Measurements from ENCODE around the gene EIF4E3. TPM values are rescaled to one million over a fixed set of nuclear protein-coding genes. Genes with fewer than 3 reads are reported as not detected.

Gene EIF4E3
- total RNA-seq, 1 experiment from 2014 or later: 10.9 TPM

DNA sequence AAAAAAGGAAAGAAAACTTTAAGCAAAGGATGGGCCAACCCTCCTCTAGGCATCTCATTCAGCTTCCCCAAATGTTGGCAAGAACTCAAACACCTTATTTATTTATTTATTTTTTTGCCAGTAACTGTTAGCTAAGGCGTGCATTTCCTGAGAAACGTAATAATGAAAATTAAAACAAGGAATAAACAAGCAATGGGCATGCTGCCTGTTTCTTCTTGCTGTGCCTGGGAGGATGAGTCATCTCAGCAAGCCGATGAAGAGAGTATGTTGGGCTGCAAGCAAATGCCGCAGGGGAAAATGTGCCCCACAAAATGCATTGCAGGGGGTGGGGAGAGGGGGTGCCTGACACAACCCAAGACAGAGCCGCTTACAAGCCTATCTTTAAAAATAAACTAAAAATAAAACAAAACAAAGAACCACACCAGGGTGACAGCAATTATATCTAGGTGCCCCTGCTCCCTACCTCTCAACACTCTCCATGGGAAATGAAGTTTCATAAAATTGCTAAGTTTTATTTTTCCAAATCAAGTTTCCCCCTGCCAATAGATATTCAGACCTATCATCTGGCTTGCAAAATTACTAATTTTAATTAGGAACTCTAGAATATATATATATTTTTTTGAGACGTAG lies 40.3 kb downstream of the EIF4E3 start:
- TF ChIP-seq, protein P1, sequence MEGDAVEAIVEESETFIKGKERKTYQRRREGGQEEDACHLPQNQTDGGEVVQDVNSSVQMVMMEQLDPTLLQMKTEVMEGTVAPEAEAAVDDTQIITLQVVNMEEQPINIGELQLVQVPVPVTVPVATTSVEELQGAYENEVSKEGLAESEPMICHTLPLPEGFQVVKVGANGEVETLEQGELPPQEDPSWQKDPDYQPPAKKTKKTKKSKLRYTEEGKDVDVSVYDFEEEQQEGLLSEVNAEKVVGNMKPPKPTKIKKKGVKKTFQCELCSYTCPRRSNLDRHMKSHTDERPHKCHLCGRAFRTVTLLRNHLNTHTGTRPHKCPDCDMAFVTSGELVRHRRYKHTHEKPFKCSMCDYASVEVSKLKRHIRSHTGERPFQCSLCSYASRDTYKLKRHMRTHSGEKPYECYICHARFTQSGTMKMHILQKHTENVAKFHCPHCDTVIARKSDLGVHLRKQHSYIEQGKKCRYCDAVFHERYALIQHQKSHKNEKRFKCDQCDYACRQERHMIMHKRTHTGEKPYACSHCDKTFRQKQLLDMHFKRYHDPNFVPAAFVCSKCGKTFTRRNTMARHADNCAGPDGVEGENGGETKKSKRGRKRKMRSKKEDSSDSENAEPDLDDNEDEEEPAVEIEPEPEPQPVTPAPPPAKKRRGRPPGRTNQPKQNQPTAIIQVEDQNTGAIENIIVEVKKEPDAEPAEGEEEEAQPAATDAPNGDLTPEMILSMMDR (IDR thresholded peaks at IDR 0.05; ENCODE audit: unreplicated experiment): no peak
- no peaks in the 10 kb centered on the region for H3K27me3 Mint-ChIP-seq (ENCODE audit: unreplicated experiment)
- no peak overlapping the region for H3K4me3 Mint-ChIP-seq (ENCODE audit: low read depth, unreplicated experiment)
- H3K27ac Mint-ChIP-seq (ENCODE audit: unreplicated experiment): peak overlapping the region; percentile 5
- no peaks in the 10 kb centered on the region for H3K36me3 Mint-ChIP-seq (ENCODE audit: insufficient read depth, unreplicated experiment)
- H3K9me3 Mint-ChIP-seq (ENCODE audit: low read depth, unreplicated experiment): no peaks in the 10 kb centered on the region
- H3K4me1 Mint-ChIP-seq (ENCODE audit: low read depth, unreplicated experiment): peaks cover 29% of the 10 kb centered on the region
- peak; percentile 26 for DNase-seq
- no TSS peak for BruUV-seq (replicated peaks)
- CTCF ChIA-PET: no interaction called here
- intact Hi-C loops (cut with micrococcal nuclease; ENCODE audit: unreplicated experiment): no loop called here

DNA sequence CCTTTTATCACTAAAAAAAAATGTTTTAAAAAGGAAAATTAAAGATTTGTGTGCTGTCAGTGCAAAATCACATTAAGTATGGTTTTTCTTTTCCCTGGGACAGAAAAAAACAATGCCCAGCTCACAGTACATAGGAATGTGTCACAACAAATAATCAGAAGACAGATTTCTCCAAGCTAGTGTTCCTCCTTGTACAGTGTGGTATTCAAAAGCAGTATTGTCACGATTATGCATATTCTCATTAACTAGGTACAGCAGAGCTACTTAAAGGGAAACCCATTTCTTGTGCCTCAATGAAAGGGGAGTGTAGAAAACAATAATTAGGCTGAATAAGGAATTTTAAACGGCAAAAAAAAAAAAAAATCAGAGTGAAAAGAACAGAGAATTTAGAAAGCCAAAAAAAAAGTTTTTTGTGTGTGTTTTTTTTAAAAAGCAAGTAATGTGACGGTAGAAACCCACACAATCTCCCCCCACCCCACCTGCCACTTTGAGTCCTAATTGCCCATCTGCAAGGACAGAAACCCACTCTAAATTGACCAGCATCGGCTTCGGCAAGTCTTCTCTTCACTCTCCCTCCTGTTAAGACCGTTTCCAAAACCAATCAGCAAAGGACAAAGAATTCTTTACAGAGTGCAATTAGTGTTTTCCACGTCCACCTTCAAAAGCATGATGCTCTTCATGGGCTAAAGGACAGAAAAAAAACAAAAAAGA lies 41.0 kb downstream of the EIF4E3 start:
- Mint-ChIP-seq H3K27ac (ENCODE audit: unreplicated experiment) (peak overlapping the region; percentile 5), H3K9me3 (ENCODE audit: low read depth, unreplicated experiment) (no peaks in the 10 kb centered on the region), H3K4me1 (ENCODE audit: low read depth, unreplicated experiment) (peaks cover 25% of the 10 kb centered on the region), H3K4me3 (ENCODE audit: low read depth, unreplicated experiment) (no peak overlapping the region), H3K36me3 (ENCODE audit: insufficient read depth, unreplicated experiment) (no peaks in the 10 kb centered on the region), H3K27me3 (ENCODE audit: unreplicated experiment) (no peaks in the 10 kb centered on the region)
- no TSS peak for BruUV-seq (replicated peaks)
- intact Hi-C loops (cut with micrococcal nuclease; ENCODE audit: unreplicated experiment): no loop called here
- CTCF ChIA-PET: interaction anchor here (0.7 kb wide), 1 partner anchor 625 kb away, joined by 5 read pairs; no protein-coding TSS in a partner anchor
- TF ChIP-seq, protein P1 (IDR thresholded peaks at IDR 0.05; ENCODE audit: unreplicated experiment): no peak
- DNase-seq: no peak

GRCh38 chr3:71681224-71681668 lies 44.0 kb downstream of the EIF4E3 start:
- TF ChIP-seq, protein P1 (IDR thresholded peaks at IDR 0.05; ENCODE audit: unreplicated experiment): no peak

DNA sequence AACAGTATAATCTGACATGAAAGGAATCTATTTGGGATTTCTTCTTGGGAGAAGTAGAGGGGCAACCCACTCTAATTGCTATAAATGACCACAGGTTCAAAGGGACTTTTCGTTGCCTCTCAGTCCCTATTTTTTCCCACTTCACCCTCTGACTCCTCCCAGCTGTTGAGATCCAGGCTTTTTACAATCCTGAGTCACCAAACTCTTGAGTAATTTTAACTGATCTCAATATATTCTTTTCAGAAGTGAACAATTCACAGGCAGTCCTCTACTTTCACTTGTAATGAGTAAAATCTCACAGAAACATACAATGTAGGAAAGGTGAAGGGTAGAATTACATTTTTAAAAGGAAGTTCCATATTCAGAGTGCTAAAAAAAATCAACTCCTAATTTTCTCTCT lies 44.6 kb downstream of the EIF4E3 start:
- no TSS peak for BruUV-seq (replicated peaks)
- H3K27me3 Mint-ChIP-seq (ENCODE audit: unreplicated experiment): no peaks in the 10 kb centered on the region
- DNase-seq: no peak
- H3K4me3 Mint-ChIP-seq (ENCODE audit: low read depth, unreplicated experiment): no peak overlapping the region
- TF ChIP-seq, protein P1 (IDR thresholded peaks at IDR 0.05; ENCODE audit: unreplicated experiment): no peak
- H3K9me3 Mint-ChIP-seq (ENCODE audit: low read depth, unreplicated experiment): no peaks in the 10 kb centered on the region
- intact Hi-C loops (cut with micrococcal nuclease; ENCODE audit: unreplicated experiment): no loop called here
- CTCF ChIA-PET: no interaction called here
- H3K27ac Mint-ChIP-seq (ENCODE audit: unreplicated experiment): no peak overlapping the region
- peaks cover 9% of the 10 kb centered on the region for H3K4me1 Mint-ChIP-seq (ENCODE audit: low read depth, unreplicated experiment)
- no peaks in the 10 kb centered on the region for H3K36me3 Mint-ChIP-seq (ENCODE audit: insufficient read depth, unreplicated experiment)

More at GRCh38 chr3:71681224-71681668, 44.0 kb downstream of the EIF4E3 start:
- intact Hi-C loops (cut with micrococcal nuclease; ENCODE audit: unreplicated experiment): no loop called here
- H3K9me3 Mint-ChIP-seq (ENCODE audit: low read depth, unreplicated experiment): no peaks in the 10 kb centered on the region
- BruUV-seq (replicated peaks): no TSS peak
- no peak overlapping the region for H3K27ac Mint-ChIP-seq (ENCODE audit: unreplicated experiment)
- no peaks in the 10 kb centered on the region for H3K27me3 Mint-ChIP-seq (ENCODE audit: unreplicated experiment)
- H3K4me1 Mint-ChIP-seq (ENCODE audit: low read depth, unreplicated experiment): peaks cover 9% of the 10 kb centered on the region
- H3K36me3 Mint-ChIP-seq (ENCODE audit: insufficient read depth, unreplicated experiment): no peaks in the 10 kb centered on the region
- H3K4me3 Mint-ChIP-seq (ENCODE audit: low read depth, unreplicated experiment): no peak overlapping the region
- CTCF ChIA-PET: no interaction called here
- DNase-seq: no peak
